Caco-2 (cell line): ENCODE measurements around the gene TMEM255B. TPM values are rescaled to one million over a fixed set of nuclear protein-coding genes. Genes with fewer than 3 reads are reported as not detected.

Experiments used
- BruUV-seq: library from RNA; stranded (reverse); fragments of 400-500 nt; replicated peaks from 2 replicates; lab custom pipeline; 2021; lab: Mats Ljungman, UMichigan
- CTCF ChIA-PET: fragments of 300-600 bp; sonication (Branson Sonifier 250); formaldehyde crosslinking; loops from one replicate; lab custom pipeline; 2022; ENCODE audit warnings: antibody characterized with exemption; lab: Charles Lee
- POLR2A ChIA-PET: fragments of 300-600 bp; sonication (Branson Sonifier 250); formaldehyde crosslinking; loops from one replicate; lab custom pipeline; 2022; ENCODE audit warnings: antibody characterized with exemption; lab: Charles Lee
- DNase-seq, 2 experiments: peaks; one replicate each; pipeline versions ENCODE4 v3.0.0 to v3.0.0-alpha.2; 2020 to 2022
- H3K27me3 ChIP-seq: replicated peaks from 2 replicates; pipeline ENCODE4 v1.6.0; 2011; ENCODE audit warnings: low read length; ENCODE audit not compliant: control insufficient read depth, insufficient read depth
- H3K36me3 ChIP-seq: 2 replicates; pipeline ENCODE4 v1.5.1; 2011; ENCODE audit warnings: low read length; ENCODE audit not compliant: control insufficient read depth, insufficient read depth
- H3K4me1 ChIP-seq: fragments of 250-450 bp; sonication (Bioruptor Pico); 2 replicates; pipeline ENCODE4 v1.5.1; 2020; ENCODE audit warnings: mild to moderate bottlenecking
- H3K4me3 ChIP-seq: 2 replicates; pipeline ENCODE4 v1.5.1; 2011; ENCODE audit warnings: low read depth, mild to moderate bottlenecking, control low read depth, low read length
- H3K9me3 ChIP-seq: fragments of 250-450 bp; sonication (Bioruptor Pico); 2 replicates; pipeline ENCODE4 v1.5.1; 2020; ENCODE audit warnings: mild to moderate bottlenecking, moderate library complexity
- H3K27ac Mint-ChIP-seq: one replicate; pipeline ENCODE4 v1.8.0; 2022; ENCODE audit warnings: mixed read lengths; ENCODE audit not compliant: unreplicated experiment
- H3K27me3 Mint-ChIP-seq: one replicate; pipeline ENCODE4 v1.8.0; 2022; ENCODE audit warnings: mixed read lengths; ENCODE audit not compliant: insufficient read depth, unreplicated experiment
- H3K36me3 Mint-ChIP-seq: one replicate; pipeline ENCODE4 v1.8.0; 2022; ENCODE audit warnings: mild to moderate bottlenecking, mixed read lengths; ENCODE audit not compliant: insufficient read depth, unreplicated experiment
- H3K4me1 Mint-ChIP-seq: one replicate; pipeline ENCODE4 v1.8.0; 2022; ENCODE audit warnings: low read depth, mixed read lengths; ENCODE audit not compliant: unreplicated experiment
- H3K4me3 Mint-ChIP-seq: one replicate; pipeline ENCODE4 v1.8.0; 2022; ENCODE audit warnings: mild to moderate bottlenecking, moderate library complexity, mixed read lengths; ENCODE audit not compliant: unreplicated experiment
- H3K9me3 Mint-ChIP-seq: one replicate; pipeline ENCODE4 v1.8.0; 2022; ENCODE audit warnings: mixed read lengths; ENCODE audit not compliant: unreplicated experiment
- intact Hi-C: fragments of 100-400 bp; cut with micrococcal nuclease; formaldehyde crosslinking; loops from one replicate; pipeline ENCODE4 v1.10.0; 2022; ENCODE audit not compliant: unreplicated experiment
- total RNA-seq: library from RNA; stranded (reverse); gene quantifications from 2 replicates; pipeline ENCODE4 v1.2.3, GENCODE V29; 2022
- TF ChIP-seq, protein P1 (sequence below), 2 experiments: fragments of 200-600 bp in 1 of 2; IDR thresholded peaks; 1 replicate in 1 of 2; 2 replicates in 1 of 2; pipeline versions ENCODE4 v1.5.1 to v1.8.0; 2011 to 2022; ENCODE audit warnings: antibody characterized with exemption in 1 of 2, control low read depth in 1 of 2, inconsistent platforms in 1 of 2, low read depth in 1 of 2, low read length in 1 of 2, mild to moderate bottlenecking in 1 of 2, moderate library complexity in 1 of 2; ENCODE audit not compliant: insufficient read depth in 1 of 2, severe bottlenecking in 1 of 2, unreplicated experiment in 1 of 2

Gene TMEM255B
- total RNA-seq, 1 experiment from 2014 or later = 0.82 TPM

DNA sequence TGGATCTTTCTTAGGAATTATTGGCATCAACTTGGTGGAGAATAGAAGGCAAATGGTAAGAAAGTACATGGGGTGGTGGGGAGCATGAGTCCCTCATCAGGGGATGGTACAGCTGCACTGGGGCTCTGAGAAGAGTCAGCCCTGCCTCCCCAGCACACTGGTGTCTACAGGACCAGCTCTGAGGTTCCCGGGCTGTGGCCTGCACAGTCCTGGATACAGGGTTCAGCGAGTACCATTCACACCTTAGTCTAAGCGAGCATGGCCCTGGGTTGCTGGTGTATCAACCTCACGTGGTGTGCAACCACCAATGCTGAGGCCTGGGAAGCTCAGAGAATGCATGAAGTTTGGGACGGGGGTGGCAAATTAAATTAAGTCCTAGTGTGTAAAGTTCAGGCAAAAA, 10.1 kb downstream of the TMEM255B start:
- TF ChIP-seq, protein P1, sequence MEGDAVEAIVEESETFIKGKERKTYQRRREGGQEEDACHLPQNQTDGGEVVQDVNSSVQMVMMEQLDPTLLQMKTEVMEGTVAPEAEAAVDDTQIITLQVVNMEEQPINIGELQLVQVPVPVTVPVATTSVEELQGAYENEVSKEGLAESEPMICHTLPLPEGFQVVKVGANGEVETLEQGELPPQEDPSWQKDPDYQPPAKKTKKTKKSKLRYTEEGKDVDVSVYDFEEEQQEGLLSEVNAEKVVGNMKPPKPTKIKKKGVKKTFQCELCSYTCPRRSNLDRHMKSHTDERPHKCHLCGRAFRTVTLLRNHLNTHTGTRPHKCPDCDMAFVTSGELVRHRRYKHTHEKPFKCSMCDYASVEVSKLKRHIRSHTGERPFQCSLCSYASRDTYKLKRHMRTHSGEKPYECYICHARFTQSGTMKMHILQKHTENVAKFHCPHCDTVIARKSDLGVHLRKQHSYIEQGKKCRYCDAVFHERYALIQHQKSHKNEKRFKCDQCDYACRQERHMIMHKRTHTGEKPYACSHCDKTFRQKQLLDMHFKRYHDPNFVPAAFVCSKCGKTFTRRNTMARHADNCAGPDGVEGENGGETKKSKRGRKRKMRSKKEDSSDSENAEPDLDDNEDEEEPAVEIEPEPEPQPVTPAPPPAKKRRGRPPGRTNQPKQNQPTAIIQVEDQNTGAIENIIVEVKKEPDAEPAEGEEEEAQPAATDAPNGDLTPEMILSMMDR (IDR thresholded peaks at IDR 0.05; ENCODE audit: insufficient read depth in 1 of 2, low read depth in 1 of 2, low read length in 1 of 2, severe bottlenecking in 1 of 2, unreplicated experiment in 1 of 2) = no peak
- Mint-ChIP-seq H3K27me3 (peaks cover 2% of the 10 kb centered on the region), H3K36me3 (no peaks in the 10 kb centered on the region), H3K9me3 (no peaks in the 10 kb centered on the region), H3K4me1 (no peaks in the 10 kb centered on the region), H3K27ac (no peak overlapping the region), H3K4me3 (no peak overlapping the region)
- no peaks in the 10 kb centered on the region for H3K36me3 ChIP-seq
- ChIA-PET POLR2A (no interaction called here), CTCF (no interaction called here)
- DNase-seq = no peak
- peaks cover 6% of the 10 kb centered on the region for H3K9me3 ChIP-seq
- H3K4me1 ChIP-seq = no peaks in the 10 kb centered on the region
- H3K4me3 ChIP-seq = no peak overlapping the region
- intact Hi-C loops = no loop called here
- no TSS peak for BruUV-seq
- no peaks in the 10 kb centered on the region for H3K27me3 ChIP-seq

DNA sequence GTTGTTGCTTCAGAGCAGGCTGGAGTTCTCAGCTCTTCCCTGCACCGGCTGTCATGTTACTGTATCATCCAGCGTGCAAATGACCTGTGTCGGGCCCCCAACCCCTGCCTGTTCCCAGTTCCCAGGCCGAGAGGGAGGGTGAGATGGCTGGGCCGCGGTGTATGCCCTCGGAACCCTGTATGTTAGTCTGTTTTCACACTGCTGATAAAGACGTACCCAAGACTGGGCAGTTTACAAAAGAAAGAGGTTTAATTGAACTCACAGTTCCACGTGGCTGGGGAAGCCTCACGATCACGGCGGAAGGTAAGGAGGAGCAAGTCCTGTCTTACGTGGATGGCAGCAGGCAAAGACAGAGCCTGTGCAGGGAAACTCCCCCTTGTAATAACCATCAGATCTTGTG, 10.9 kb downstream of the TMEM255B start:
- Histone ChIP-seq H3K27me3 (no peaks in the 10 kb centered on the region), H3K9me3 (peaks cover 6% of the 10 kb centered on the region), H3K4me3 (no peak overlapping the region), H3K4me1 (no peaks in the 10 kb centered on the region), H3K36me3 (no peaks in the 10 kb centered on the region)
- no peaks in the 10 kb centered on the region for H3K36me3 Mint-ChIP-seq
- POLR2A ChIA-PET = no interaction called here
- intact Hi-C loops = no loop called here
- no peaks in the 10 kb centered on the region for H3K4me1 Mint-ChIP-seq
- BruUV-seq = no TSS peak
- CTCF ChIA-PET = no interaction called here
- no peaks in the 10 kb centered on the region for H3K9me3 Mint-ChIP-seq
- TF ChIP-seq, protein P1 (IDR thresholded peaks at IDR 0.05; ENCODE audit: insufficient read depth in 1 of 2, low read depth in 1 of 2, low read length in 1 of 2, severe bottlenecking in 1 of 2, unreplicated experiment in 1 of 2) = no peak
- H3K27ac Mint-ChIP-seq = no peak overlapping the region
- peaks cover 2% of the 10 kb centered on the region for H3K27me3 Mint-ChIP-seq
- DNase-seq = no peak
- no peak overlapping the region for H3K4me3 Mint-ChIP-seq

DNA sequence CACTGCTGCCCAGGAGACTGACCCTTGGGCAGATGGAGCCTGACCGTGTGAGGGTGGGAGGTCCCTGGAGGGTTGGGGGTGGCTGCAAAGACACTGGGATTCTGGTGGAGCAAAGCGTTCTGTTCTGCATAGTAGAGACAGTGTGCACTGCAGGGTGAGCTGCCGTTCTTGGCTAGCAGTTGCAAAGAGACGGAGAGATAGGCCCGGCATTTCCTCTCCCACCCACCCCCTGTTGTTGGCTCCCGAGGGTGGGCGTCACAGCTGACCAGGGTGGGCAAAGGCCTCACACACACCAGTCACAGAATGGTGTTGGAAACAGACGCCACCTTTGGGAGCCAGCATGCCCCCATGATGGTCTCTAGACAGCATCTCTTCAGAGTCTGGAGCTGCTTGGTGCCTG, 11.4 kb downstream of the TMEM255B start:
- POLR2A ChIA-PET = no interaction called here
- H3K36me3 ChIP-seq = no peaks in the 10 kb centered on the region
- peaks cover 6% of the 10 kb centered on the region for H3K9me3 ChIP-seq
- Mint-ChIP-seq H3K4me3 (no peak overlapping the region), H3K4me1 (no peaks in the 10 kb centered on the region), H3K27me3 (peaks cover 2% of the 10 kb centered on the region), H3K27ac (no peak overlapping the region), H3K9me3 (no peaks in the 10 kb centered on the region), H3K36me3 (no peaks in the 10 kb centered on the region)
- TF ChIP-seq, protein P1 (IDR thresholded peaks at IDR 0.05; ENCODE audit: insufficient read depth in 1 of 2, low read depth in 1 of 2, low read length in 1 of 2, severe bottlenecking in 1 of 2, unreplicated experiment in 1 of 2) = no peak
- H3K4me1 ChIP-seq = no peaks in the 10 kb centered on the region
- intact Hi-C loops = no loop called here
- CTCF ChIA-PET = no interaction called here
- BruUV-seq = no TSS peak
- no peak overlapping the region for H3K4me3 ChIP-seq
- DNase-seq = no peak
- H3K27me3 ChIP-seq = no peaks in the 10 kb centered on the region
